Liver (tissue), 9 donors: ENCODE measurements around the gene ENTHD1. TPM values are rescaled to one million over a fixed set of nuclear protein-coding genes. Genes with fewer than 3 reads are reported as not detected.

Experiments
- DNase-seq: peaks from one replicate; pipeline ENCODE4 v3.0.0-alpha.2; 2017; ENCODE audit warnings: low spot score
- H3K27ac ChIP-seq, 2 donors: one replicate each; pipeline ENCODE4 v1.7.0; 2013; ENCODE audit warnings: inconsistent platforms in 2 of 2, low read length in 2 of 2, control low read depth in 1 of 2, low read depth in 1 of 2, mild to moderate bottlenecking in 1 of 2
- H3K27me3 ChIP-seq, 4 donors: one replicate each; pipeline versions ENCODE4 v1.6.1 to v1.7.0; 2013; ENCODE audit warnings: low read length in 3 of 4, inconsistent platforms in 1 of 4, mild to moderate bottlenecking in 1 of 4, moderate library complexity in 1 of 4; ENCODE audit not compliant: control insufficient read depth in 4 of 4, insufficient read depth in 4 of 4
- H3K36me3 ChIP-seq, 4 donors: one replicate each; pipeline versions ENCODE4 v1.6.1 to v1.7.0; 2013; ENCODE audit warnings: low read length in 3 of 4, mild to moderate bottlenecking in 3 of 4, low read depth in 1 of 4, moderate library complexity in 1 of 4; ENCODE audit not compliant: control insufficient read depth in 4 of 4, insufficient read depth in 3 of 4
- H3K4me1 ChIP-seq, 4 donors: one replicate each; pipeline versions ENCODE4 v1.6.1 to v1.7.0; 2013; ENCODE audit warnings: low read length in 3 of 4, mild to moderate bottlenecking in 3 of 4, moderate library complexity in 1 of 4; ENCODE audit not compliant: control insufficient read depth in 4 of 4, insufficient read depth in 4 of 4
- H3K4me3 ChIP-seq, 3 donors: one replicate each; pipeline versions ENCODE4 v1.6.1 to v1.7.0; 2013; ENCODE audit warnings: low read length in 3 of 3, control low read depth in 1 of 3, low read depth in 1 of 3, mild to moderate bottlenecking in 1 of 3
- H3K9ac ChIP-seq, 2 donors: one replicate each; pipeline ENCODE4 v1.7.0; 2013; ENCODE audit warnings: low read length in 2 of 2, mild to moderate bottlenecking in 2 of 2, moderate library complexity in 2 of 2, control low read depth in 1 of 2, low read depth in 1 of 2
- H3K9me3 ChIP-seq, 4 donors: one replicate each; pipeline versions ENCODE4 v1.6.1 to v1.7.0; 2013; ENCODE audit warnings: low read length in 3 of 4; ENCODE audit not compliant: control insufficient read depth in 4 of 4
- EGR1 ChIP-seq, 2 donors: IDR thresholded peaks; 2 replicates each; pipeline ENCODE4 v1.6.1; 2016 to 2018; ENCODE audit warnings: antibody characterized with exemption in 2 of 2, low read depth in 2 of 2
- FOXA1 ChIP-seq: IDR thresholded peaks from 2 replicates; pipeline ENCODE4 v1.6.1; 2016; ENCODE audit warnings: antibody characterized with exemption
- FOXA2 ChIP-seq: IDR thresholded peaks from 2 replicates; pipeline ENCODE4 v1.6.1; 2016; ENCODE audit warnings: antibody characterized with exemption
- GABPA ChIP-seq, 2 donors: IDR thresholded peaks in 1 of 2; conservative IDR thresholded peaks in 1 of 2; 2 replicates each; pipeline ENCODE4 v1.6.1; 2016; ENCODE audit warnings: antibody characterized with exemption in 2 of 2, mild to moderate bottlenecking in 1 of 2, moderate library complexity in 1 of 2
- HNF4A ChIP-seq, 2 donors: conservative IDR thresholded peaks; 2 replicates each; pipeline ENCODE4 v1.6.1; 2016; ENCODE audit warnings: antibody characterized with exemption in 2 of 2, mild to moderate bottlenecking in 2 of 2
- HNF4G ChIP-seq: IDR thresholded peaks from 2 replicates; pipeline ENCODE4 v1.6.1; 2016; ENCODE audit warnings: antibody characterized with exemption
- JUND ChIP-seq, 2 donors: IDR thresholded peaks; 2 replicates each; pipeline ENCODE4 v1.6.1; 2016; ENCODE audit warnings: antibody characterized with exemption in 2 of 2
- NR2F2 ChIP-seq: IDR thresholded peaks from 2 replicates; pipeline ENCODE4 v1.6.1; 2016; ENCODE audit warnings: antibody characterized with exemption
- RAD21 ChIP-seq, 2 donors: IDR thresholded peaks; 2 replicates each; pipeline ENCODE4 v1.6.1; 2016; ENCODE audit warnings: antibody characterized with exemption in 2 of 2, mild to moderate bottlenecking in 2 of 2
- RXRA ChIP-seq, 2 donors: IDR thresholded peaks; 2 replicates each; pipeline ENCODE4 v1.6.1; 2017 to 2018; ENCODE audit warnings: antibody characterized with exemption in 2 of 2, mild to moderate bottlenecking in 1 of 2
- SP1 ChIP-seq: IDR thresholded peaks from 2 replicates; pipeline ENCODE4 v1.6.1; 2018; ENCODE audit warnings: antibody characterized with exemption, mild to moderate bottlenecking
- TAF1 ChIP-seq: conservative IDR thresholded peaks from 2 replicates; pipeline ENCODE4 v1.6.1; 2016; ENCODE audit warnings: antibody characterized with exemption, mild to moderate bottlenecking
- YY1 ChIP-seq: IDR thresholded peaks from 2 replicates; pipeline ENCODE4 v1.6.1; 2016; ENCODE audit warnings: antibody characterized with exemption, mild to moderate bottlenecking
- WGBS: extraction: QIAGEN DNeasy Blood & Tissue Kit; methylation state at CpG from one replicate; pipeline ENCODE4 v1.1.7; 2013; 5-methylcytosine and 5-hydroxymethylcytosine counted together
- polyA plus RNA-seq, 2 donors: library from polyadenylated mRNA; stranded (reverse) in 1 of 2; unstranded in 1 of 2; fragments of 200-250 nt in 1 of 2; fragments of >200 nt in 1 of 2; fragmentation: Nextera tagmentation in 1 of 2; extraction: Ambion mirVana in 1 of 2; gene quantifications; one replicate each; pipeline versions ENCODE4 v1.2.1 to v1.2.3, GENCODE V29; 2013 to 2015
- total RNA-seq, 2 donors: library from RNA; depleted of rRNA; stranded (reverse); fragments of >200 nt; gene quantifications; one replicate each; pipeline ENCODE4 v1.2.3, GENCODE V29; 2014
- TF ChIP-seq, protein P1 (sequence below): IDR thresholded peaks from 2 replicates; pipeline ENCODE4 v1.6.1; 2016; ENCODE audit warnings: antibody characterized with exemption, mild to moderate bottlenecking
- TF ChIP-seq, protein P2 (sequence below): IDR thresholded peaks from 2 replicates; pipeline ENCODE4 v1.6.1; 2016; ENCODE audit warnings: antibody characterized with exemption
- TF ChIP-seq, protein P3 (sequence below): fragments of 150-350 bp; IDR thresholded peaks from 2 replicates; pipeline ENCODE4 v1.5.1; 2017; ENCODE audit warnings: improper control_type of control experiment, low read depth, low read length; ENCODE audit not compliant: missing input control
- TF ChIP-seq, protein P4 (sequence below): IDR thresholded peaks from 2 replicates; pipeline ENCODE4 v1.6.1; 2016; ENCODE audit warnings: antibody characterized with exemption
- TF ChIP-seq, protein P5 (sequence below): IDR thresholded peaks from 2 replicates; pipeline ENCODE4 v1.6.1; 2016; ENCODE audit warnings: antibody characterized with exemption
- donor health status: healthy.
- donor health status: healthy.
- donor health status: healthy.
- donor health status: healthy.
- donor health status: healthy.

Gene ENTHD1
- total and polyA plus RNA-seq, 4 donors = not detected

DNA sequence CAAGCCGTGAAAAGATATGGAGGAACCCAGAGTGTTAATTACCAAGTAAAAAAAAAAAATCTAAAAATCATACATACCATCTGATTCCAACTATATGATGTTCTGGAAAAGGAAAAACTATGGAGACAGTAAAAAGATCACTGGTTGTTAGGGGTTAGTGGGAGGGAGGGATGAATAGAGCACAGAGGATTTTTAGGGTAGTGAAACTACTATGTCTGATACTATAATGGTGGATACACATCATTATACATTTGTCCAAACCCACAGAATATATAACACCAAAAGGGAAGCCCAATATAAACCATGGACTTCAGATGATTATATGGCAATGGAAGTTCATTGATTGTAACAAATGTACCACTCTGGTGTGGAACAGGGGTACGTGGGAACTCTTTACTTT, 74.1 kb downstream of the ENTHD1 start:
- TF ChIP-seq NR2F2 = no peak
- no peak for TF ChIP-seq HNF4A (conservative IDR thresholded peaks at IDR 0.05)
- no peak for TF ChIP-seq HNF4G
- TF ChIP-seq, protein P1, sequence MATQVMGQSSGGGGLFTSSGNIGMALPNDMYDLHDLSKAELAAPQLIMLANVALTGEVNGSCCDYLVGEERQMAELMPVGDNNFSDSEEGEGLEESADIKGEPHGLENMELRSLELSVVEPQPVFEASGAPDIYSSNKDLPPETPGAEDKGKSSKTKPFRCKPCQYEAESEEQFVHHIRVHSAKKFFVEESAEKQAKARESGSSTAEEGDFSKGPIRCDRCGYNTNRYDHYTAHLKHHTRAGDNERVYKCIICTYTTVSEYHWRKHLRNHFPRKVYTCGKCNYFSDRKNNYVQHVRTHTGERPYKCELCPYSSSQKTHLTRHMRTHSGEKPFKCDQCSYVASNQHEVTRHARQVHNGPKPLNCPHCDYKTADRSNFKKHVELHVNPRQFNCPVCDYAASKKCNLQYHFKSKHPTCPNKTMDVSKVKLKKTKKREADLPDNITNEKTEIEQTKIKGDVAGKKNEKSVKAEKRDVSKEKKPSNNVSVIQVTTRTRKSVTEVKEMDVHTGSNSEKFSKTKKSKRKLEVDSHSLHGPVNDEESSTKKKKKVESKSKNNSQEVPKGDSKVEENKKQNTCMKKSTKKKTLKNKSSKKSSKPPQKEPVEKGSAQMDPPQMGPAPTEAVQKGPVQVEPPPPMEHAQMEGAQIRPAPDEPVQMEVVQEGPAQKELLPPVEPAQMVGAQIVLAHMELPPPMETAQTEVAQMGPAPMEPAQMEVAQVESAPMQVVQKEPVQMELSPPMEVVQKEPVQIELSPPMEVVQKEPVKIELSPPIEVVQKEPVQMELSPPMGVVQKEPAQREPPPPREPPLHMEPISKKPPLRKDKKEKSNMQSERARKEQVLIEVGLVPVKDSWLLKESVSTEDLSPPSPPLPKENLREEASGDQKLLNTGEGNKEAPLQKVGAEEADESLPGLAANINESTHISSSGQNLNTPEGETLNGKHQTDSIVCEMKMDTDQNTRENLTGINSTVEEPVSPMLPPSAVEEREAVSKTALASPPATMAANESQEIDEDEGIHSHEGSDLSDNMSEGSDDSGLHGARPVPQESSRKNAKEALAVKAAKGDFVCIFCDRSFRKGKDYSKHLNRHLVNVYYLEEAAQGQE = no peak
- TF ChIP-seq TAF1 = no peak
- TF ChIP-seq JUND (IDR thresholded peaks at IDR 0.05) = no peak
- no peak for TF ChIP-seq GABPA (IDR thresholded peaks at IDR 0.05 in 1 of 2, conservative IDR thresholded peaks at IDR 0.05 in 1 of 2)
- TF ChIP-seq SP1 = no peak
- TF ChIP-seq, protein P2, sequence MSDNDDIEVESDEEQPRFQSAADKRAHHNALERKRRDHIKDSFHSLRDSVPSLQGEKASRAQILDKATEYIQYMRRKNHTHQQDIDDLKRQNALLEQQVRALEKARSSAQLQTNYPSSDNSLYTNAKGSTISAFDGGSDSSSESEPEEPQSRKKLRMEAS = no peak
- no peak for TF ChIP-seq FOXA1
- no peak for TF ChIP-seq RXRA (IDR thresholded peaks at IDR 0.05)
- TF ChIP-seq, protein P3, sequence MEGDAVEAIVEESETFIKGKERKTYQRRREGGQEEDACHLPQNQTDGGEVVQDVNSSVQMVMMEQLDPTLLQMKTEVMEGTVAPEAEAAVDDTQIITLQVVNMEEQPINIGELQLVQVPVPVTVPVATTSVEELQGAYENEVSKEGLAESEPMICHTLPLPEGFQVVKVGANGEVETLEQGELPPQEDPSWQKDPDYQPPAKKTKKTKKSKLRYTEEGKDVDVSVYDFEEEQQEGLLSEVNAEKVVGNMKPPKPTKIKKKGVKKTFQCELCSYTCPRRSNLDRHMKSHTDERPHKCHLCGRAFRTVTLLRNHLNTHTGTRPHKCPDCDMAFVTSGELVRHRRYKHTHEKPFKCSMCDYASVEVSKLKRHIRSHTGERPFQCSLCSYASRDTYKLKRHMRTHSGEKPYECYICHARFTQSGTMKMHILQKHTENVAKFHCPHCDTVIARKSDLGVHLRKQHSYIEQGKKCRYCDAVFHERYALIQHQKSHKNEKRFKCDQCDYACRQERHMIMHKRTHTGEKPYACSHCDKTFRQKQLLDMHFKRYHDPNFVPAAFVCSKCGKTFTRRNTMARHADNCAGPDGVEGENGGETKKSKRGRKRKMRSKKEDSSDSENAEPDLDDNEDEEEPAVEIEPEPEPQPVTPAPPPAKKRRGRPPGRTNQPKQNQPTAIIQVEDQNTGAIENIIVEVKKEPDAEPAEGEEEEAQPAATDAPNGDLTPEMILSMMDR = no peak
- no peak for TF ChIP-seq RAD21 (IDR thresholded peaks at IDR 0.05)
- TF ChIP-seq YY1 = no peak
- TF ChIP-seq, protein P4, sequence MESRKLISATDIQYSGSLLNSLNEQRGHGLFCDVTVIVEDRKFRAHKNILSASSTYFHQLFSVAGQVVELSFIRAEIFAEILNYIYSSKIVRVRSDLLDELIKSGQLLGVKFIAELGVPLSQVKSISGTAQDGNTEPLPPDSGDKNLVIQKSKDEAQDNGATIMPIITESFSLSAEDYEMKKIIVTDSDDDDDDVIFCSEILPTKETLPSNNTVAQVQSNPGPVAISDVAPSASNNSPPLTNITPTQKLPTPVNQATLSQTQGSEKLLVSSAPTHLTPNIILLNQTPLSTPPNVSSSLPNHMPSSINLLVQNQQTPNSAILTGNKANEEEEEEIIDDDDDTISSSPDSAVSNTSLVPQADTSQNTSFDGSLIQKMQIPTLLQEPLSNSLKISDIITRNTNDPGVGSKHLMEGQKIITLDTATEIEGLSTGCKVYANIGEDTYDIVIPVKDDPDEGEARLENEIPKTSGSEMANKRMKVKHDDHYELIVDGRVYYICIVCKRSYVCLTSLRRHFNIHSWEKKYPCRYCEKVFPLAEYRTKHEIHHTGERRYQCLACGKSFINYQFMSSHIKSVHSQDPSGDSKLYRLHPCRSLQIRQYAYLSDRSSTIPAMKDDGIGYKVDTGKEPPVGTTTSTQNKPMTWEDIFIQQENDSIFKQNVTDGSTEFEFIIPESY = no peak
- no peak for TF ChIP-seq EGR1 (IDR thresholded peaks at IDR 0.05; ENCODE audit: low read depth in 2 of 2)
- no peak for TF ChIP-seq FOXA2
- TF ChIP-seq, protein P5, sequence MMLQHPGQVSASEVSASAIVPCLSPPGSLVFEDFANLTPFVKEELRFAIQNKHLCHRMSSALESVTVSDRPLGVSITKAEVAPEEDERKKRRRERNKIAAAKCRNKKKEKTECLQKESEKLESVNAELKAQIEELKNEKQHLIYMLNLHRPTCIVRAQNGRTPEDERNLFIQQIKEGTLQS = no peak
- Histone ChIP-seq H3K9ac (no peak overlapping the region), H3K27ac (no peak overlapping the region), H3K4me1 (no peaks in the 10 kb centered on the region), H3K27me3 (peaks cover 0 to 5% (median 0%) of the 10 kb centered on the region in 4 donors), H3K9me3 (no peaks in the 10 kb centered on the region), H3K36me3 (no peaks in the 10 kb centered on the region), H3K4me3 (no peak overlapping the region)
- no peak for DNase-seq
- 71% methylated on average over 2 of the region's 2 CpGs for WGBS
